KBM-7 (cell line): Measurements from ENCODE around the gene GNMT.

ENCODE experiments used
- DNase-seq: peaks from one replicate; pipeline ENCODE4 v3.0.0-alpha.2; 2015
- in situ Hi-C: fragments of 300-500 bp; cut with MboI; formaldehyde crosslinking; loops from 2 replicates; pipeline ENCODE4 v1.14.3; 2020; ENCODE audit warnings: low sequenced_read_pairs, low pct_unique_long_range_greater_than_20kb, mixed read lengths

The GNMT gene

GRCh38 chr6:42960243-42961019 lies at the start of gene GNMT:
Gene GNMT, plus strand, starts transcription at chr6:42960754. Its CDS starts 14 bp downstream, at chr6:42960768.
- no peak for DNase-seq

GRCh38 chr6:42911171-42912021 lies 49.2 kb upstream of the GNMT start:
- in situ Hi-C loops = no loop called here
- no peak for DNase-seq

More at GRCh38 chr6:42960243-42961019, at the start of gene GNMT:
- in situ Hi-C loops = no loop called here

- no peak for DNase-seq
- in situ Hi-C loops = no loop called here
Measured at GRCh38 chr6:42914546-42914945, 46.0 kb upstream of the GNMT start.

- DNase-seq = no peak
Measured at GRCh38 chr6:42915732-42916131, 44.8 kb upstream of the GNMT start, which contains the start of gene PTCRA. Gene PTCRA, plus strand, starts transcription at chr6:42916053. Its CDS starts 17 bp downstream, at chr6:42916070.

GRCh38 chr6:42916288-42916687 lies 44.3 kb upstream of the GNMT start:
- no peak for DNase-seq
- in situ Hi-C loops = no loop called here

More at GRCh38 chr6:42915732-42916131, 44.8 kb upstream of the GNMT start, which contains the start of gene PTCRA:
- in situ Hi-C loops = no loop called here

- no peak for DNase-seq
- in situ Hi-C loops = no loop called here
Measured at GRCh38 chr6:42921801-42922200, 38.8 kb upstream of the GNMT start.

- DNase-seq = peak; percentile 26
- in situ Hi-C loops = no loop called here
Measured at GRCh38 chr6:42923666-42924065, 36.9 kb upstream of the GNMT start.

- in situ Hi-C loops = no loop called here
- no peak for DNase-seq
Measured at GRCh38 chr6:42925248-42925857, 35.2 kb upstream of the GNMT start.

GRCh38 chr6:42928986-42929820 lies 31.4 kb upstream of the GNMT start, which contains the start of gene CNPY3:
Gene CNPY3, plus strand, starts transcription at chr6:42929480. Its CDS starts 91 bp downstream, at chr6:42929571.
- in situ Hi-C loops = no loop called here
- peak; percentile 99 for DNase-seq

- DNase-seq = peak; percentile 94
- in situ Hi-C loops = no loop called here
Measured at GRCh38 chr6:42929821-42930360, 30.7 kb upstream of the GNMT start.

- no peak for DNase-seq
- in situ Hi-C loops = no loop called here
Measured at GRCh38 chr6:42932412-42932811, 28.1 kb upstream of the GNMT start.

- in situ Hi-C loops = no loop called here
- peak; percentile 60 for DNase-seq
Measured at GRCh38 chr6:42933205-42933604, 27.3 kb upstream of the GNMT start.

- in situ Hi-C loops = no loop called here
- peak; percentile 32 for DNase-seq
Measured at GRCh38 chr6:42935322-42935721, 25.2 kb upstream of the GNMT start.

- no peak for DNase-seq
- in situ Hi-C loops = no loop called here
Measured at GRCh38 chr6:42936398-42936797, 24.2 kb upstream of the GNMT start.

- in situ Hi-C loops = no loop called here
Measured at GRCh38 chr6:42937548-42938427, 22.8 kb upstream of the GNMT start.

GRCh38 chr6:42938428-42938796 lies 22.1 kb upstream of the GNMT start:
- DNase-seq = no peak
- in situ Hi-C loops = no loop called here

More at GRCh38 chr6:42937548-42938427, 22.8 kb upstream of the GNMT start:
- DNase-seq = no peak

GRCh38 chr6:42938987-42939809 lies 21.4 kb upstream of the GNMT start:
- DNase-seq = no peak
- in situ Hi-C loops = no loop called here
